Stimulated activated CD4-positive, alpha-beta T cell treated with anti-CD3 and anti-CD28 coated beads, Interleukin-15, amount 100 ng/mL, for 48 hours (primary cell): ENCODE measurements around the gene TSNAXIP1.
A peak's percentile ranks its signal among the peaks of the same experiment; 100 is the strongest.
"Not testable (repeated sequence)": the region's sequence is repeated elsewhere in the genome, so short reads cannot be mapped to it uniquely, and the experiment has no call there.

ENCODE experiments used
- DNase-seq, 2 donors: peaks; one replicate each; pipeline ENCODE4 v3.0.0-alpha.2; 2020; ENCODE audit warnings: low read depth in 2 of 2

Gene TSNAXIP1

DNA sequence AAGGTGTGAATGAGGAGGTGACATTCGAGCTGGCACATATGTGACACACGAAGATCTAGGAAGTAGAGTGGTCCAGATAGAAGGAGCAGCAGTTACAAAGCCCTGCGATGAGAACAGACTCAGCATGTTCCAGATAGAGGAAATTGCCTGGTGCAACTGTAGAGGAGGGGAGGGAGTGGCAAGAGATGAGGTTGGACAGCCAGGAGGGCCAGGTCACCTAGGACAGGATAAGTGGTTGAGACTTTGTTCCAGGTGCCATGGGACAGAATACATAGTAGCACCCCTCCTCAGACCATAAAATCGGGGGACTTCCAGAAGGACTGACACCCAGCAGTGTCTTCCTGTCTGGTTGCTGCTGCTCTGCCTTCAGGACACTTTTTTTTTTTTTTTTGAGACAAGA is 51.8 kb downstream of the TSNAXIP1 start:
- no peak for DNase-seq

DNA sequence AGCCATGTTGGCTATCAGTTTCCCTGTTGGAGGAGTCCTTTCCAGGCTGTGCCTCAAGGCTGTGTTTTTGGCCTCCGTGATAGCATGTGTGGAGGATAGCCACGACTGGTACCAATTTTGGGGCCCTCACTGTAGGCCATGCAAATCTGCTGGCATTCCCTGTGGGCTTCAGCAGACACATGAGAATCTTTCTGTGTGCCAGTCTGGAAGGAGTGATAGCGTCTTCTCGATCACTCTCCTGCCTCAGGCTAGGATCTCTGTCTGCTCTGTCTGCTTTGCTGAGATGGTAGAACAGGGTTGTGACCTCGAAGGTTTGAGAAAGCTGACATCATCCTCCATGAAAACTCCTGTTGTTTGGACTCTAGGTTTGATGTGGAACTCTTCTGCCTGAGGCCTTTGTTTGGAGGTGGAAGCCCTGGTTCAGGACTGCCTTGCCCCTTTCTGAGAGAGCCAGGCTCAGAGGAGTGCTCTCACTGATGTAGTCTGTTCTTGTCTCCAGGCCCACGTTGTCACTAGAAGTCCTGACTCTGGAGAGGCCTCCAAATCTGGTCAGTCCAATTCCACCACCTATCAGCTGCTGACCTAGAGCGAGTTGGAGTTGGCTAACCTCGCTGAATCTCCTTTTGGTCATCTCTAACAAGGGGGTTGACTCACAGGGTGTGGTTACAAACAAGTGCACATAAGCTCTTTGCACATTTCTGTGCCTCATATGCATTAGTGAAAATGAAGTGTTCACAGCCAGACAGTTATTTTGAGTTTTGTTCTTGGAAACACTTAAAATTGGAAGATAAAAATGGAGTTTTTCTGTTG is 54.1 kb downstream of the TSNAXIP1 start:
- no peak for DNase-seq

DNA sequence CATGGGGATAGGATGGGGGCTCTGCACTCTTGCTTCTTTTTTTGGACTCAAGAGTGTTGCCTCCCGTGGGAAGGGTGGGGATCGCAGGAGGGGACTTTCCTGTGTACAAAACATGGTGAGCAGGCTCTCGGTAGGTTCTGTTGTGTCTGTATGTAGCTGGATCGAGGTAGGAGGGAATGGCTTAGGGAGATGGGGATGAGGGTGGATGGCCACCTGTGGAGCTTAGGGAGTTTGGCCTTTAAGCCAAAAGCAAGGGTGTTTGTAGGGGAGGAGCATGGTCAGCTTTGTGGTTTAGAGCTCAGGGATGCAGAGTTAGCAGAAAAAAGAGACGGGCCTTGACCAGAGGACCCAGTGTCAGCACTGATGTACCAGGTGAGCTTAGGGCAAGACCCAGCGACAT is 55.2 kb downstream of the TSNAXIP1 start:
- DNase-seq = no peak

DNA sequence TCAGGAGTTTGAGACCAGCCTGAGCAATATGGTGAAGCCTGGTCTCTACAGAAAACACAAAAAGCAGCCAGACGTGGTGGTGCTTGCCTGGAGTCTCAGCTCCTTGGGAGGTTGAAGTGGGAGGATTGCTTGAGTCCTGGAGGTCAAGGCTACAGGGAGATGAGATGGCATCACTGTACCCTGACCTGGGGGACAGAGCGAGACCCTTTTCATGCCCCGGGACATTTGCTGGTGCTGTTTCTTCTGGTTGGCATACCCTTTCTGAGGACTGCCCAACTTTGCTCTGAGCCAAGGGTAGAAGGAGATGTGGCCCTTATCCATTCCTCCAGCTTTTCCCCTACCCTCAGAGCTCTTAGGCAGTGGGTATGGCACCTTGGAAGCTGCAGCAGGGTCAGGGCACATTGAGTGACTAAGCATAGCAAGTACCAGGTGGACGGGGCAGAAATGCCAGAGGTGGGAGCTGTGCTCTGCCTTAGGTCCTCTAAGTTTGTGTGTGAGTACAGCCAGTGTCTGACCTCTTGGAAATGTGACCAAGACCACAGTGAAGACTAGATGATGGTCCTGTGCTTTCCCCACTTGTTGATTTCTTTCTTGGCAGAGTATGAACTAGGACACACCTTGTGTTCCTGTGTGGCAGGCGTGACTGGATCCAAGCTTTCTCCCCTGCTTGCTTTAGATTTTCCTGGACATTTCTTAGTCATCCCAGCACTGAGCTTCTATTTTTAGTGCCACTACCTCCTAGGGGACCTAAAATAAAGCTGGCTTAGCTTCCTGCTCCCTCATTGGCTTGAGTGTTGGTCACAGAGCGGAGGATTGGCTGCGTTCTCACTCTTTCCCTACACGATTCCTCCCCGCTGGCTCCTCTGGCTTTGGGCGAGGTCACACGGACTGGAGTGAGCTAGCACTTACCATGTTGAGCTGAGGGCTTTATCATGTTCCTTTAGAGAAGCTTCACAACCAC is 56.2 kb downstream of the TSNAXIP1 start:
- DNase-seq = no peak

DNA sequence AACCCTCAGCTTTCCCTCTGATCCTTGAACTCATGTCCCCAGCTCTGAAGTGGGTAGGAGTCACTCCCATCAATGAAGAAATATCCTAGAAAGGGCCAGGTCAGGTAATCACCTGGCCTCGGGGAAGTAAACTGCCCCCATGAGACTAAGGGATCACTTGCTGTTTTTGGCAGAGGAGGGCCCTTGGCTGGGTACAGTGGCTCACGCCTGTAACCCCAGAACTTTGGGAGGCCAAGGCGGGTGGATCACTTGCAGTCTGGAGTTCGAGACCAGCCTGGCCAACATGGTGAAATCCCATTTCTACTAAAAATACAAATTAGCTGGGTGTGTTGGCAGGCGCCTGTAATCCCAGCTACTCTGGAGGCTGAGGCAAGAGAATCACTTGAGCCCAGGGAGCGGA is 57.4 kb downstream of the TSNAXIP1 start:
- not testable (repeated sequence) for DNase-seq

DNA sequence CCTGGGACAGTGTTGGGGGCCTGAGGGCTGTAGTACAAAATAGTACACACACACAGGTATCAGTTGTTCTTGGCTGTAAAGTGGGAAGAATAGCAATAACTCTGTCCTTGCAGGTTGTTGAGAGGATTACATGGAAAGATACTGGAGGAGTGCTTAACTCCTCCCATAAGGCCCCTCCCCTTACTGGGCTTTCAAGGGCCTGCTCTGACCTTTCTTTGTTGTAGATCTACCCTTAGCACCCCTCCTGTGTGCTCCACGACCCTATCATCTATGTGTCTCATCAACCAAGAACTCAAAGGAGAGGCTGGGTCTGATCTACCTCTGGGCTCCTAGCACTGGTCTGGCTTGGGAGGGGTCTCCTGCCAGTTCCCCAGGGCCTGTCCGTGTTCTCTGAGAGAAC is 57.9 kb downstream of the TSNAXIP1 start:
- DNase-seq = no peak

DNA sequence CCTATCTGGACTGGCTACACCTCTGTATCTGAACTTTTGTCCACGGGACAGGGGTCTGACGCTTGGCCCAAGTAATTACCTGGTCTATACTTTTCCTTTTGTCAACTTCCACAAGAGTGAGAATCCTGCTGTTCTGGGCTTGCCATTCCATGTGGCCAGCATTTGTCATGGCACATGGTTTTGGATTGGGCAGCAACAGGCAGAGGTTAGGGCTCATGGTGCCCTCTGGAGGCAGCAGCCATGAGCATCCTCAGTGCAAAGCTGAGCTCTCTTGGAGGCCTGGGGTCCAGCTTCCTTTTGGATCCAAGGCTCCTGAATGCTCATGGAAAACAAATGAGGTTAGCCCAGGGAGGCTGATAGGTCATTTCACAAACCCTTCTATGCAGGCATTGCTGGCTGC is 58.6 kb downstream of the TSNAXIP1 start:
- DNase-seq = no peak

DNA sequence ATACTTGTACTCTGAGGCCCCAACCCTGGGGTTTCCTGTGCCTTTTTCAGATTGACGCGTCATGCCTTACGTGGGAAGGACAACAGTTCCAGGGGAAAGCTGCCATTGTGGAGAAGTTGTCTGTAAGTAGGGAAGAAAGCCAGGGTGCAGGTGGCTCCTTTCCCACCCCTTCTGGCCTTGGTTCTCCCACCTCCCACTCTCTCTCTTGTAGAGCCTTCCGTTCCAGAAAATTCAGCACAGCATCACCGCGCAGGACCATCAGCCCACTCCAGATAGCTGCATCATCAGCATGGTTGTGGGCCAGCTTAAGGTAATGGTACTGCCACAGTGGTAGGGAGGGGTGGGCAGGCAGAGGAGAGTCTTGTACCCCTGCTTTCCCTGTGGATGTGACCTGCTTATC is 61.6 kb downstream of the TSNAXIP1 start:
- DNase-seq = no peak

DNA sequence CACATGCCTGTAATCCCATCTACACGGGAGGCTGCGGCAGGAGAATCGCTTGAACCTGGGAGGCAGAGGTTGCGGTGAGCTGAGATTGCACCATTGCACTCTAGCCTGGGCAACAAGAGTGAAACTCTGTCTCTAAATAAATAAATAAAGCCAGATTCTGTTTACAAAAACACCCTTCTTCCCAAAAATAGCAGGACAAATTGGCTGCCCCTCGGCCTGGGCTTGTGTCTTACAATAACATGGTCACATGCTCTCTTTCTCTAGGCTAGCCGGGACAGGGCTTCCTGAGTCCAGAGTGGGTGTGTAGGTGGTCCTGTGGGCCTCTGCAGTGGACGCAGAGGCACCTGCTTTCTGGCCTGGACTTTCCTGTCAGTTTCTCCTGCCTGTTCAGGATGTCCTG is 63.0 kb downstream of the TSNAXIP1 start:
- DNase-seq = no peak

DNA sequence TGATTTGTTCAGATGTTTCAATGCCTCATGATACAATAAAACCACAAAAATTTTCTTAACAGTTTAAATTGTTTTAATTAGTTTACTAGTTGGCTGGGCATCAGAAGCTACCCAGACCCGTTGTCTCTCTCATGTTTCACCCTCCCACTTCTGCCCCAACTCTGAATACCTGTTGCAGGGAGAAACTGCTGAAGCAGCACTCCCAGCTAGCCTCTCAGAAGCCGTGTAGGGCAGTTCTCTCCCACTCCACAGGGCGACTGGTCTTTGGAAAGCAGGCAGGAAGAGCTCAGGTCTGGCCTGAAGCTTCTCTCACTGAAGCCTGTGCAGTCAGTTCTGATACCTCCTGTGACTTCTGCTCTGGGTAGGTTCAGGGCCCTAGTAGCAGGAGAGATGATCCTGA is 64.6 kb downstream of the TSNAXIP1 start:
- no peak for DNase-seq

DNA sequence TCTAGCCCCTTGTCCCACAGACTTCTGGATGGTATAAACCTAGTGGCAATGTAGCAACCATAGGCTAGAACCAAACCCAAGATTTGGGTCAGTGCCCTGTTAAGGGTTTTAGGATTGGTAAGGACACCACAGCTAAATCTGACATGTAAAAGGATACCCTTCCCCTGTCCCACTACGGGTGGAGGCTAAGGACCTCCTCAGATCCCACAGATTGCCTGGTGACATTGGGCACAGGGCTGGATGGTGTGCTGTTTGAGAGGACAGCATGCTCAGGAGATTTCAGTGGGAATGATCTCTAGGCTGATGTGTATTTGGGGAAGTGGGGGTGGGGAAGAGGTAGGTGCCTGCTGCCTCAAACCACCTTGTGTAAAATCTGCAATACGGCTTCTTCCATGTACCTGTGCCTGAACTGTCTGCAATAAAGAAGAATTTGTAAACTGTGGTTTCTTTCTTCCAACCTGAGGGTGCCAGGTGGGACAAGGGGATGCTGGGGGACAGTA is 65.5 kb downstream of the TSNAXIP1 start:
- DNase-seq = no peak

DNA sequence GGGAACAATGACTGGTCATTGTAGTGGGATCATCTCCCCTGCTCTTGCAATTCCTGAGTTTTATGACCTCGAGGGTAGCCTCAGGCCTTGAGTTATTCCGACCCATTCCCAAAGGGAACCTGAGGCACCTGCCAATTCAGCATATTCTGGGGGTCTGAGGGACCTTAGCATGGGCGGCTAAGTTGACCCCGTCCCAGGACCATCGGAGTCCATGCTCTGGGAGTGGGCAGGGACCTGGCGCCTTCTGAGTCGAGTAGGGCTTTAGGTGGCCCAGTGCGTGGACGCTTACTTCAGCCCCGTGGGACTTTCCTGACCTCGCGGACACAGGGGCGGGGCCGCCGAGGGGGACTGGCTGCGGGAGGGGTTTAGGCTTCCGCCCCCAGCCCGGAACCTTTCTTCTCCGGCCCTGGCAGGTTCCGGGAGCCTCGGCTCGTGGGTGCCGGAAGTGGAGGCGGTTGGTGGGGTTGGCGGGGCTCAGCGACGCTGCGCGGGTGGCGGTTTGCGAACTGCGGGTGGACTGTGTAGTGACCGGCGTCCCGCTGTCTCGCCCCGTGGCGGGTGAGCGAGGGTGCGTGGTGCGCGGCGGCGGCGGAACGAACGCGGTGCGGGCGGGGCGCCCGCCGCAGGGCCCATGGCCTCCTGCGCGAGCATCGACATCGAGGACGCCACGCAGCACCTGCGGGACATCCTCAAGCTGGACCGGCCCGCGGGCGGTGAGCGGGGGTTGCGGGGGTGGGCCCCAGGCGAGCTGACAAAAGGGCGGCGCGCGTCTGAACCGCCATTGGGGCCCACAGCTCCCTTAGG is 66.1 kb downstream of the TSNAXIP1 start, which contains the start of gene EDC4:
Gene EDC4 (plus strand): TSS at position 422 of the 804 bp plus-strand sequence. CDS start 210 bp downstream, at position 632.
- DNase-seq = peak; percentile 70 to 85

DNA sequence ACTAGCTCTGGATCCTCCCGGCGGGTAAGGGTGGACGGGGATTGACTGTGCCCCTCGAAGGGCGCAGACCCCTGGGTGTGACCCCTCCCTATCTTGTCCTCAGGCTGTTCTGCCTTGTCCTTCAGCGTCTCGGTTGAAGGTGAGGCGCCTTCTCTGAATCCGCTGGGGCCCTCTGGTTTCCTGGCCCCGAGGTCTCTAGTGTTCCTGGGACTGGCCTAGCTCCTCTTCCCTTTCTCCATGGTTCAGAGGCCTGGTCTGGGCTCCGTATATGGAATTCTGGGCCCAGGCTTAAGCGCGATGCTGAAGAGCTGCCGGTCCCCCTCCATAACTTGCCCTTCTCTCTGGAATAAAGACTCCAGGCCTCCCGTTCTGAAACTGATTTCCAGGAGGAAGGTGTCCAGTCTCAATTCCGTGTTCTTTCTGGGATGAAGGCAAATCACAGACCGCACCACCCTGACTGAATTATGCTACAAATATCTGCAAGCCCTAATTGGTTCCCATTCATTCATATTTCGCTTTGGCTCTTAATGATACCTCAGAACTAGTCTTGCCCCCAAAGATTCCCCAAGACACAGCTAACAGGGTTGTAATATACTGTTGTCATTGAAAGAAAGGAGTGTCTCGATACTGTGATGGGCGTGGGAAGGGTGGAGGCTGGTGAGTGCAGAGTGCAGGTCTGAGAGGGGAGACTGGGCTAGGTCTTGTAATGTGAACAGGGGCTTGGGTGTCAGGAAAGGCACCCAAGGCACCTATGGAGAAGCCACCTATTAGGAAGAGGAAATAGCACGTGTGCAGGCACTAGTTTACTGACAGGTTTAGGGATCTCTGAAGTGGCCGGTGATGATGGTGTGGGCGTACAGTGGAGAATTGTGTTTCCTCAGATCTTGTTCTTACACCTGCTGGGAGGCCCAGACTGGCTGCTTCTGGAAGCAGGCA is 67.0 kb downstream of the TSNAXIP1 start:
- DNase-seq = no peak

DNA sequence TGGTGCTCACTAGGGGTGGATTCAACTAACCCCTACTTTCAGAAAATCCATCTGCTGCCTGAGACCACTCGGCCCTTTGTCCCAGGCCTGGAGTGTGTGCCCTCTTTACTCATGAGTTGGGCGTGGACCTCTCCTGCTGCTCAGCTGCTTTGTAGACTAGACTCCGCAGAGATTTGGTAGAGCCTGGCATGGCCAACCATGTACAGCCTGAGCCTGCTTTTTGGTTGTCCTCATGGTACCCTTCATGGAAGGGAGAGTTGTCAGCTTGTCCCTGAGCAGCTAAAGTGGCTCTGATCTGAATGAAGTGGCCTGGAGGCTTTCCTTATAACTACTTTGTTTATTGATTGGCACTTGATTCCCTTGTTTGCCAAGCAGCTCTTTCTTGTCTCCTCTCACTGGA is 67.7 kb downstream of the TSNAXIP1 start:
- no peak for DNase-seq

DNA sequence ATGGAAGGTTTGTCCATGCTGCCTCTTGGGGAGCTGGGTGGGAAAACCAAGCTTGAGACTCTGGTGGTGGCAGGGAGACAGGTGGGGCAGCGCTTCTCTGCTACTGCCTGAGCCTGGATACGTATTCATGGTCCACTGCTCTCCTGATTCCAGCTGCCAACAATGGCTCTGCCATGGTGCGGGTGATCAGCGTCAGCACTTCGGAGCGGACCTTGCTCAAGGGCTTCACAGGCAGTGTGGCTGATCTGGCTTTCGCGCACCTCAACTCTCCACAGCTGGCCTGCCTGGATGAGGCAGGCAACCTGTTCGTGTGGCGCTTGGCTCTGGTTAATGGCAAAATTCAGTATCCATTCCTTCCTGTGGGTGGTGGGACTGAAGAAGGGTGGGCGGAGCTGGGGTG is 70.4 kb downstream of the TSNAXIP1 start:
- DNase-seq = no peak
